Right lung (tissue), 5 donors: ENCODE measurements around the gene CACNA1A. TPM values are rescaled to one million over a fixed set of nuclear protein-coding genes. Genes with fewer than 3 reads are reported as not detected.

Experiments used
- DNase-seq, 2 donors: peaks; one replicate each; pipeline ENCODE4 v3.0.0-alpha.2; 2013
- polyA plus RNA-seq, 5 donors: library from polyadenylated mRNA; unstranded; fragments of 120-200 nt; gene quantifications; one replicate each; pipeline versions ENCODE4 v1.2.1 to v1.2.3, GENCODE V29; 2013; ENCODE audit warnings: inconsistent platforms in 1 of 5, low replicate concordance in 1 of 5; ENCODE audit not compliant: insufficient read length in 5 of 5, insufficient read depth in 1 of 5

CACNA1A gene
- polyA plus RNA-seq, 5 donors = 3.2 to 5.0 (median 4.3) TPM

DNA sequence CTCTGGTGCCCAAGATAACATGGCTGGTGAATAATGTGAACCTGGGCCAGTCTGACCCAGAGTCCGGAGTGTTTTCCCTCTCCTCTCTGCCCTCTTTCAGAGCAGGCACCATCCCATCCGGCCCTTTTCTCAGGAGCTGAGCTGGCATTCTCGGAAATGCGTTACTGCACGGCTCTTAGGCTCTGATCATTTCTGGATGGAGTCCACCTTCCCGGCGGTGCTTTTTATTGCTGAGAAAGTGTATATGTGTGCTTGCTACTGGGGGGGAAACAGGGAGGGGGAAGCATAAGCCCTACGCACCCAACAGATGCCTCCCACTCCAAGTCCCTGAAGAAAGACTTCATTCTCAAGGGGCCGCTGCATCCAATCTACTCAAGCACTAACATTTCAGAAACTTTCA, 6.6 kb downstream of the CACNA1A start:
- DNase-seq = no peak

DNA sequence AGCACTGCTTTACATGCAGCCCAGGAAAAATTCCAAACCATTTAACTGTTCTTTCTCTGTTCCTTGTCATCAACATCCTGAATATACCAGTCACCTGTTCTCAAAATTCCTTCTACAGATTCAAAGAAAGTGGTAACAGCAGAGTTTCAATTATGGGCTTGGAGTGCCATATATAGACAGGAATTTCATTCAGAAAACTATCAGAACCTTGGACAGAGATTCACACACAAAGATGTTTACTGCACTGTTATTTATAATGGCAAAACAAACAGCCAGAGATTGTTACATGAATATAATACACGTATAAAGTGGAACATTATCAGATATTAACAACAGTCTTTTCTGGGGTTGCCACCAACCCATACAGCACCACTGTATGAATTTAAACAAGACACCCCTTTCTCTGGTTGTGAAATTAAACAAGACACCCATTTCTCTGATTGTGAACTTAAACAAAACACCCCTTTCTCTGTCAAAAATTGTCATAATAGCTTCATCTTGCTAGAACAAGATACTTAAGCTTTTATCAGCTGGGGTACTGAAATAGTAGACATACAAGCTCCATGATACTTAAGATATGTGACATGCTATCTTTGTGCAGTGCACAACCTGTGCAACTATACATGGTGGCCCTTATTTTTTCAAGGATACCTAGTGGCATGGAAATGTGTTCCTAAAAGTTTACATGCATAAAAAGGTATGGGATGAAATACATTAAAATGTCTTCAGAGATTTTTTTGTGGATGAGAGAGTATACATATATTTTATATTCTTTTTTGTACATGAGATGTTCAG, 12.6 kb downstream of the CACNA1A start:
- DNase-seq = no peak

DNA sequence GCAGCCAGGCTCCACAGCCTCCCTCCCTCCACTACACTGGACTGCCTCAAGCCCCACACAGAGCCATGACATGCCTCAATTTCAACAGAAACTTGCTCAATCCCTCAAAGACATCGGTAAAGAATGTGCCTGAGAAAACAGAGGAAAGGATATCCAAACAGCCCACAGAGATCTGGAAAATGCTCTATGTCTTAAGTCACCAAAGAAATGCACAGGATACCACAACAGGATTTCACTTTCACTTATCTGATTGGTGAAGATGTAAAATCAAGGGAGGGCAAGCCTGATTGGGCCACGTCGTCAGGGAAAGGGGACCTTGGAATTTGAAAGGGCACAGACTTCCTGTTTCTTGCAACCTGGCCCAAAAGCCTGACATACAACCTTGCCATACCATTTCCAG, 14.2 kb downstream of the CACNA1A start:
- DNase-seq = no peak

DNA sequence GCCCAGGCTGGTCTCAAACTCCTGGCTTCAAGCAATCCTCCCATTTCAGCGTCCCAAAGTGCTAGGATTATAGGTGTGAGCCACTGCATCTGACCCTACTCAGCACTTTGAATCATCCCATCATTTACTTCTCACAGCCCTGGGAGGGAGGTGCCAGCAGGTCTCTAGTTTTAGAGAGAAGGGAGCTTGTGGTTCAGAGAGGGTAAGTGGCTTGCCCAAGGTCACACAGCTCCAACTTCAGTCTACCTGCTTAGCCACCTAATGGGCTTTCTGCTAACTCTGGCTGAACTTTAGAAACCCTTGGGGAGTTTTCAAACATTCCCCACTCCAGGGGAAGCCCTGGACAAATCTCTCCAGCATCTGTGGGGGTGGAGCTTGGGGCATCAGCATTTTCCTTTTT, 18.3 kb downstream of the CACNA1A start:
- DNase-seq = no peak

DNA sequence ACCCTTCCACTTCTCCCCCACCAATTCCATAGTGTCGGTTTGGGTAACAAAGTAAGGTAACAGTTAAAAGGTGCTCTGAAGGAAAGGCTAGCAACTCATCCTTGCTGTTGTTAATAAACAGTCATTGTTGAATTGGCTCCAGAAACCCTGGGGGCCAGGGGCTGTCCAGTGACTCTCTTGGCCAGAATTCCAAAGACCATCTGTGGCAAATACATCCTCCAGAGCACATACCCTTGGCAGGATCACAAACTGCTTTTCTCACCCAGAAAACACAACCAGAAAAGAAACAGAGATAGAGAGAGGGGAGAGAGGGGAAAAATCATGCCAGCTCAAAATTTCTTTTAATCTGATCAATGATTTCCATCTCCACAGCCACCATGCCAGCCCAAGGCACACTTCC, 22.1 kb downstream of the CACNA1A start:
- DNase-seq = peak in 1 of 2 donors; percentile 2

DNA sequence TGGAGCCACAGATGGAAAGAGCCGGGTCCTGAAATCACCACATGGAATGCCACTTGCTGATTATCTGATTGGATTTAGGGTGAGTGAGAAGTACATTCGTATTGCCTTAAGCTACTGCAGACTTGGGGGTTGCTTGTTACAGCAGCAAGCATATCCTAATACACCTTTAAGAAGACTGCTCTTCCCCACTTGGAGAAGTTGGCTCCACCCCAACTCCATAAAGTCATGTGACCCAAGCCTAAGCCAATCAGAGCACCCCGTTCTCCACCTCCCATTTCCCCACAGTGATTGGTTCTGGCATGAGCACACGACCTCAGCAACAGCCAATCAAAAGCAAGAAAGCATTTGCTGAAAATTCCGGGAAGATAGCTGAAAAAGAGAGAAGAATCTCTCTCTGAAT, 23.1 kb downstream of the CACNA1A start:
- DNase-seq = no peak

DNA sequence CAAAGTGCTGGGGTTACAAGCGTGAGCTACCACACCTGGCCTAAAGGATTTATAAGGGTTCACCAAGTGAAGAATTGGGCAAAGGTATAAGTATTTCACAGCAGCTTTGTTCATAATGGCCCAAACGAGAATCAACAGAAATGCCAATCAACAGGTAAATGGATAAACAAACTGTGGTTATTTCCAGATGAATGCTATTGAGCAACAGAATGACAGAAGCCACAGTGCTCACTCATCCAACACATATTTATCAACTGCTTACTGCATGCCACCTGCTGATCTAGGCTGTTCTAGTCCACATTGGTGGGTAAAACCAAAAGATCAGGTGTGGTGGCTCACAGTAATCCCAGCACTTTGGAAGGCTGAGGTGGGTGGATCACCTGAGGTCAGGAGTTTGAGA, 27.7 kb downstream of the CACNA1A start:
- DNase-seq = no peak

DNA sequence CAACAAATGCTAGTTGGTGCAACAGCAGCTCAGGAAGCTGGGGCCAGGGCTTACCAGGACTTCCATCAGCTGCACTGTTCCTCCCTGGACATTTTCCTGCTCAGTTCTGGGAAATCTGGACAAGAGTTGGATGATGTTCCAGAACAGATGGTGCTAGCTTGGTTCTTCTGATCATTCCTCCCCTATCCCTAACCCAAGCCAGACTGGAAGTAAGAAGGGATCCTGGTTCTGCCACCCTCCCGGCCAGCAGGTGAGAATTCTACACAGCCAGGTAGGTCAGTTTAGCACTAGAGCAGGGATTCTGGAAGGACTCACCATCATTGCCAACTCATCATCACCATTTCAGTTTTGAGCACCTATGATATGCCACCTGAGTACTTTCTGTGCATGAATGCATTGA, 30.2 kb downstream of the CACNA1A start:
- no peak for DNase-seq

DNA sequence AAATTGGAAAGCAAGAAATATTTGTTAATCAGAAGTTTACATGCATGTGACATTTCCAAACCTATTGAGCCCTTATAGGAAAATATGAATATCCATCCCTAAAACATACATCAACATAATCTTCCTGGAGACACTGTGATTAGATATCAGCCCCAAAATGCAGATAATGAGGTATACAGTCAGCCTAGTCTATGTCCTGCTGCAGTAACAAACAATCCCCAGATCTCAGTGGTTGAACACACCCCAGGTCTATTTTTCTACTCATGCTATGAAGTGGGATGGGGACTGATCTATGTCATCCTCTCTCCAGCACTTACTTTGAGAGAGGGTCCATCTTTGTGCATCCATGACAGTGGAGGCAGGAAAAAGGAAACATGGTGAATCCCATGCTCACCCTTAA, 31.2 kb downstream of the CACNA1A start:
- no peak for DNase-seq

DNA sequence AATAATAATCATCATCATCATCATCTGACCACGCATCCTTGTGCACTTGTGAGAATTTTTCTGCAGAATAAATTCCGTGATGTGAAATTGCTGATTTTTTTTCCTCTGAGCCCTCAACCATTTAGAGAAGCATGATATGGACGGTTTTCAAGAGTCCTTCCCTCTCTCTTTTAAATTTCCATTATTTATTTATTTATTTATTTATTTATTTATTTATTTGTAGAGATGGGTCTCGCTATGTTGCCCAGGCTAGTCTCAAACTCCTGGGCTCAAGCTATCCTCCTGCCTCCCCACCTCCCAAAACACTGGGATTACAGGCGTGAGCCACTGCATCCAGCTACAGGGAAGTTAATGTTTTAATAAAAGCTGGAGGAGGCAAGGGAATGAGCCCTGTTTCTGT, 39.6 kb downstream of the CACNA1A start:
- DNase-seq = no peak

DNA sequence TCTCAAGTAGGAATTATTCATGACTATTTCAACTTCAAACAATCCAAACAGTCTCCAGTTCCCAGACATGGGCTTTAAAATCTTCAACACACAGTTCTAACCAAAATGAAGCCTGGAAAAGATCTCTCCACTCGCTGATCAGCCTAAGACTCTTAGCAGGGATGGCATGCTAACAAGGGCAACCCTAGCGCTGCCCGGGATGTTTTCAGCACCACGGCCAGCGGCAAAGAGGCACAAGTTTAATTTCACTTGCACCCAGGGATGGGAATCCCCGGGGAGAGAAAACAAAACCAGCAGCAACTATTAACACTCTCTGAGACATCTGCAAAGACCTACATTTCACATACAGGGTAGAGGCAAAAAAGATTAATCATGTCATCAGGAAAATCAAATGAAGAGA, 43.0 kb downstream of the CACNA1A start:
- DNase-seq = peak in 1 of 2 donors; percentile 3

DNA sequence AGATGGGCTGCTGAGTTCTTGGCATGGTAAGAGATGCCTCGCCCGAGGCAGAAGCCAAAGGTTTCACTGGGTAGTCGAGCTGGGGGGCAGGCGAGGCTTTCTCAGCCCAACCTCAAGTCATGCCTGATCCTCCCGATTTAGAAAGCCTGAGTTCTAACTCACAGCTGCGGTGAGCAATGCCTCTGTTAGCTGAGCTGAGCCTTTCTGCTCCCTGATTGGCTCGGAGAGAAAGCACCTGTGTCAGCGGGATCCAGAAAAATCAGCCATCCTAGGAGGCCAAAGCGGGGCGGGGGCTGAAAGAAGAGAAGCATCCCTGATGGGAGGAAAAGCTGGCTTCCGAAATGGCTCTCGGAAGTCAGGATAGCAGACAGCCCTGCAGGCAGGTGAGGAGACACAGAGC, 44.7 kb downstream of the CACNA1A start:
- DNase-seq = no peak

DNA sequence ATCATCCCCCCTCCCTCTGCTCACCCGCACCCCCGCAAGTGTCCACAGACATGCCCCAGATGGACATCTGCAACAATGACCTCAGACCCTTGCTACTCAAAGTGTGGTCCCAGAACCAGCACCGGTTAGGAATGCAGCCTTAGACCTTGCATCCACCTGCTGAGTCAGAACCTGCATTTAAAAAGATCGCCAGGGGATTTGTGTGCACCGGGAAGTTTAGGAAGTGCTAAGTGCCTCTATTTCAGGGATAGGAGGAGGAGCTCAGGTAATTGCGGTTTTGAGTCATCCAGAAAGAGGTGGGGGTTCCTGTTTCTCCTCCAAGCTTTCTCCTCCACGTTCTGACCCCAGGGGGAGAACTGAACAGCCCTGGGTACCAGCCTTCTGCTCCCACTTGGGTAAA, 46.2 kb downstream of the CACNA1A start:
- no peak for DNase-seq

DNA sequence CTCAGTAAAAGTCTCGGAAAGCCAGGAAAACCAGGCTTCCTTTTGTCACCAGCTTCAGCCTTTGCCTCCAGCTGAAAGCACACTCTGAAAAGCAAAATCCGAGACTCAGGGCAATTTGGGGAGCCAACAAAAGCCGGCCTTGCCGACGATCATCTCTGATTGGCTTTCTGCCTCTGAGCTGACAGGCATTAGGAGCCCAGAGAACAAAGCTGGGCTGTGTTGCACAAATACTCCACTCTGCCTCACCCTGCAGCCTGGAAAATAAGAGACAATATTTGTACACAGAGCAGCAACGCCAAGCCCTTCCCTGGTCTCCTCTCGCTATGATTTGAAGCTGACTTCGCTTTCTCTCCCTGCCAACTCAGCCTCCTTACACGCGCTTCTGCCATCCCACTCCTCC, 46.9 kb downstream of the CACNA1A start:
- no peak for DNase-seq

DNA sequence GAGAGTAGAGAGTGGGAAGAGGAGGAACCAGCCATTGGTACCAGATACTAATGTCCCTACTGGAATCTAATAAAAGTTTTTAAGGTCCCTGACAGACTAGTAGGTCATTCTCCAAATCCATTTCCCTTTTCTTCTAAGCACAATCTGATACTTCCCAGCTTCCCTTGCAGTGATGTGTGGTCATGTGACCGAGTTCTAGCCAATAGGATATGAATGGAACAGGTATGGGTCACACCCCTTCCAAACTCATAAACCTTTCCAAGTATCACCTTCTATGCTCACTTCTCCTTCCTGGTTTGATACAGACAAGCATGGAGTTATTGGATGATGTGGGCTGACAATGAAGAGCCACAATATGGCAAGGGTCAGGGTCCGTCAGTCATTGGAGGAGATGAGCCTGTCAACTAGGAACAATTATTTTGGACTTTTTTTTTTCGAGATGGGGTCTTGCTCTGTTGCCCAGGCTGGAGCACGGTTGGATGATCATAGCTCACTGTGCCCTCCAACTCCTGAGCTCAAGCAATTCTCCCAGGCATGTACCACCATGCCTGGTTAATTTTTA, 54.8 kb downstream of the CACNA1A start:
- no peak for DNase-seq

DNA sequence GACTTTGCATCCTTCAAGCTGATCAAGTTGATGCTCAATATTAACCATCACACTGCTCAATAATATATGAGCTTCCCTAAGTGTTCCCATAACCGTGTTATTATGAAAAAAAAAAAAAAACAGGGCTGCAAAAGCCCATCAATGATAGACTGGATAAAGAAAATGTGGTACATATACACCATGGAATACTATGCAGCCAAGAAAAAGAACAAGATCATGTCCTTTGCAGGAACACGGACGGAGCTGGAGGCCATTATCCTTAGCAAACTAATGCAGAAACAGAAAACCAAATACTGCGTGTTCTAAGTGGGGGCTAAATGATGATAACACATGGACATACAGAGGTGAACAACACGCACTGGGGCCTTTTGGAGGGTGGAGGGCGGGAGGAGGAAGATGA, 58.3 kb downstream of the CACNA1A start:
- no peak for DNase-seq

DNA sequence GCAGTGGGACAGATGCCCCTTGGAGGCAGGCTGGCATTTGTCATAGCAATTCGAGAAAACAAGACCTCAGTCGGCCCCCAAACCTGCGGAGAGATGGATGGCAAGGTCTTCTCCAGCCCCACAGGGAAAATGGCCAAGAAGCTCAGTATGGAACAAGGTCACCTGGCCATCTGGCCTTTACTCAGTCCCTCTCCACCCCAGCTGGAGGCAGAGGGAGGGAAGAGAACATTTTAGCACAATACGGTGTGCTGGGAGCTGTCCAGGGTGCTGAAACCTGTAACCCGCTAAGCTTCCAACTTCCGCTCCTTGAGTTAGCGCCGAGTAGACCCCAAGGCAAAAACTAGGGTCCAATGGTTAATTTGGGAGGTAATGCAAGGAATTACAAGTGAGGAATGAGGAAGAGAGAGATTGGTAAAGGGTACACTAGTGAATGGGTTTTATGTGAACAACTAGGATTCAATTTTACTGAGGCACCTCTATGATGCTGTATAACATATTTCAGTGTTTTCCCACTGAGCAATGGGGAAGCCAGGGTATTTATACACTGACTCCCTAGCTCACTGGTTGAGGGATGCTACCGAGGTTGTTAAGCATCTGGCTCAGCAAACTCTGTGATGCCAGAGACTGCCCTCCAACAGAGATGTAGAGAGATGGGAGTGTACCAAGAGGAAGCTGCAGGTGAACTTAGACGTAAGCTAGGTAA, 64.3 kb downstream of the CACNA1A start:
- peak; percentile 23 for DNase-seq

DNA sequence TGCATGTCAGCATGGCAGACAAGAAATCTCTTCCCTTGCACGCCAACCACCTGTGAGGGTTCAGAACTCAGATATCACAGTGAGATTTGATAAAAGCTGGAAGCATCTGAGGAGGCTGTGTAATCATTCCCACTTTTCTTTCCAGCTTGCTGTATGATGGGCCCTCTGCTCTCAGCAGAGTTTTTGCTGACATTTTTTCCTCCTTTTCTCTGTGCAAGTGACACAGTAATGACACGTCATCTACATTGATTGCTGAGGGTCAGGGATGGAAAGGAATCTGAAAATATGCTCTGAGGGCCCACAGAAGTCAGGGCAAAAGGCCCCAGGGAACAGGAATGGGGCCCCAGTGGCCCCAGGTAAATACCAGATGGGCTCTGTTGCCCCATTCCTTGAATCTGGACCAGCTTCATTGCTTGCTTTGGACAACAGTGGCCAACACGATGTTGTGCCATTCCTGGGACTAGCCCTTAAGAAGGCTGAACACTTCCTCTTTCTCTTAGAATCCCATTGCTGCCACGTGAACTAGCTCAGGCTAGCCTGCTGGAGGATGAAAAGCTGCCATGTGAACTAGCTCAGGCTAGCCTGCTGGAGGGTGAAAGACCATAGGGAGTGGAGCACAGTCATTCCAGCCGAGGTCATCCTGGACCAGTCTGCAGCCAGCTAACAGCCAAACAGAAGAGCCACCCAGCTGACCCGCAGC, 68.2 kb downstream of the CACNA1A start:
- DNase-seq = no peak

DNA sequence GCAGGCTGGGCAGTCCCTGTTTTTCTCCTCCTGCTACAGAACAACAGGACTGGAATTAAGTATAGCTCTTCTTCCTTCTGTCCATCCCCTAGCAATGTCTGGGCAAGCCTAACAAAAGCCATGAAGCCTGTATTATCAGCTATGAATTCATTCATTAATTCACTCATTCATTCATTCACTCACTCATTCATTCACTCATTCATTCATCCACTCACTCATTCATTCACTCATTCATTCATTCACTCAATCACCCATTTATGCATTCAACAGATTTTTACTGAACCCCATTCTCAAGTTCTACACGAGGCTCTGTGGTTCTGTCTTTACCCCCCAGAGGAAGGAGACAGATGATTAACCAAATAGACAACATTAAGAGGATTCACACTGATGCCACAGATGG, 69.9 kb downstream of the CACNA1A start:
- no peak for DNase-seq

DNA sequence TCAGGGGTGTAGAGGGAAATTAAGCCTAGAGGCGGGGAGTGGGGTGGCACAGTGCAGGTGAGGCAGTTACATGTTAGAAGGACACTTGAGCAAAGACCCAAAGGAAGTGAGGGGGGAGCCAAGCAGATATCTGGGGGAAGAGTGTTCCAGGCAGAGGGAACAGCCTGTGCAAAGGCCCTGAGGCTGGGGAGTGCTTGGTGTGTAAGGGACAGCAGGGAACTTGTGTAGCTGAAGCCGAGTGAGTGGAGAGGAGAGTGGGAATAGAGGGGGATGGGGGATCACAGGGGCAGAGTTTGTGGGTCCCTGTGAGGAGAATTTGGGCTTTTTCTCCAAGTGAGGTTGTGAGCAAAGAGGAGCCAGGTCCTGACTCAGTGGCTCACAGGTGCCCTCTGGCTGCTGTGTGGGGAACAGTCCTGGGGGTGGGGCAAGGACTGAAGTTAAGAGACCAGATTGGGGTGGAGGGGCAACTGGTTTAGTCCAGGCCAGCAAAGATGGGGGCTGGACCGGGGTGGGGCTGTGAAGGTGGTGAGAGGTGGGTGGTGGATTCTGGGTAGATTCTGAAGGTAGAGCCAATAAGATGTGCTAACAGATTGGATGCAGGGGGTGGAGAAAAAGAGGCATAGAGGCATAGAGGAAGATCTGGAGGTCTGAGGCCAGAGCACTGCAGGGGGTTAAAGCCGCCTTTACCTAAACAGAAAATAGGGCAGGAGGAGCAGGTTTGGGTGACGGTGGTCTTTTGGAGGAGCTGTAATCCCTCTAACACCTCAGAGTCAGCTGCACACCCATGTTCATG, 75.3 kb downstream of the CACNA1A start:
- DNase-seq = no peak

DNA sequence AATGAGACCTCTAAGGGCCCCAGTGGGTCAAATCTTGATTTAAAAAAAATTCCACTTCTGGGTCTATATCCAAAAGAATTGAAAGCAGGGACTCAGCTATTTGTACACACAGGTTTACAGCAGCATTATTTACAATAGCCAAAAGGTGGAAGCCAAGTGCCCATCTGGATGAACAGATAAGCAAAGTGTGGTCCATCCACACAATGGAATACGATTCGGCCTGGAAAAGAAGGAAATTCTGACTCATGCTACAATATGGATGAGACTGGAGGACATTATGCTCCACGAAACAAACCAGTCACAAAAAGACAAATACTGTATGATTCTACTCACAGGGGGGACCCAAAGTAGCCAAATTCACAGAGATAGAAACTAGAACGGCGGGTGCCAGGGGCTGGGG, 76.7 kb downstream of the CACNA1A start:
- DNase-seq = no peak

DNA sequence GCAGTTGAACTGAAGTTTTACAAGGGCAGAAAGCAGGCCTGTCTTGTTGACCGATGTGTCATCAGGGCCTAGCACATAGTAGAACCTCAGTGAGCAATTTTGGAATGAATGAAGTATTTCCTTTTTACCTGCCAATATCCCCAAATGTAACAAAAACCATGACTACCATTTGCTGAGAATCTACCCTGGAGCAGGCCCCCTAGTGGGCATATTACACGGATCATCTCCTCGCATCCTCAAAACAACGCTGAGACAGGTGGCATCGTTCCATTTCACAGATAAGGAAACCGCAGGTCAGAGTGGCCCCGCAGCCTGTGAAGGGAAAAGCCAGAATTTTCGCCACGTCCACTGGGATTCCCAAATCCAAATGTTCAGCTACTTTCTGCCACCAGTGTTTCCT, 77.9 kb downstream of the CACNA1A start:
- DNase-seq = no peak
